NCI-H446 treated with DMSO at 0.1 percent for 48 hours (cell line): Measurements from ENCODE around the gene CST3.
"Not testable (repeated sequence)": the region's sequence is repeated elsewhere in the genome, so short reads cannot be mapped to it uniquely, and the experiment has no call there.

ENCODE experiments used
- DNase-seq: peaks from one replicate; lab custom pipeline; 2025; lab: John Stamatoyannopoulos, UW

CST3 gene

DNA sequence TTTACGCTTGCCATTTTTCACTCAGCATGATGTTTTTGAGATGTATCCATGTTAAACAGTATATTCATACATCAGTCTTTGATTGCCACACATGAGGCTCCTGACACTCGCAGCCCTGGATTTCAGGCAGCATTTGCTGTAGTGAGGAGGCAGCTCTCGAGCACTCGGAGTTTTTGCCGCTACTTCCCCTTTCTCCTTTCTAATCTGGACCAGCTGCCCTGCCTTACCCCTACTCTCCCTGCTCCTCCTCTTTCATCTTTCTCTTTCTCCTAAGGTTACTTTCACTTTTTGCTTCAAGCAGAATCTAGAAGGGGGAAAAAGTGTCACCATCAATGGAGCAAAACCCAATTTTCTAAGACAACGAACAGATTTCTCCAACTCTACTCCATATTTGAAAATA, 5.9 kb upstream of the CST3 start:
- DNase-seq, result no peak

GRCh38 chr20:23641936-23642751, 4.4 kb upstream of the CST3 start:
- no peak for DNase-seq

- DNase-seq, result no peak
Observed at GRCh38 chr20:23640671-23641667, 3.2 kb upstream of the CST3 start.

DNA sequence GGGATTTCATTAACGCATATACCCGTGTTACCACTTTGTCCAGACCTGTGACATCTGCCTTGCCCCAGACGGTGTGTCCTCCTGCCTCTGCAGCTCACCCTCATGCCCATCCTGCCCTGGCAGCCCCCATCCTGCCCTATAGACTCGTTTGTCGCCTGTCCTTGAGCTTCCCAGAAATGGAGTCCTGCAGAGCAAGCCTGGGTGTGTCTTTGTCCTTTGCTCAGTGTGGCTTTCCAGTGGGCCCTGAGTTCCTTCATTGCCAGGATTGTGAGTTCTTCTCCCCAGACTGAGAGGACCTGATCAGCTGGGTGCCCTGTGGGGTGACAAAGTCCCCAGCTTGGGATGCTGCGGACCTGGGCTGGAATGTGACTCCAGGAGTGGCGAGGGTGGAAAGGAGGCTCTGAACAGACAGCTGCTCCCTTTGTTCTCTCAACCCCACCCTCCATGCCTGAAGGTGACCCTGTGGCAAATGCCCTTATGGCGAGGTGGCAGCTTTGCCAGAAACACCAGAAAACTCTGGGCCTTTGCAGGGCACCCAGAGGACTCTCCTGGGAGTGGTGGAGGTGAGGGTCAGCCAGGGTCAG, 2.4 kb upstream of the CST3 start:
- DNase-seq, result no peak

GRCh38 chr20:23639490-23639958, 1.8 kb upstream of the CST3 start:
- no peak for DNase-seq

GRCh38 chr20:23638309-23638708, 554 bp upstream of the CST3 start:
- no peak for DNase-seq

- DNase-seq, result no peak
Observed at GRCh38 chr20:23636908-23637281, 860 bp downstream of the CST3 start.

DNA sequence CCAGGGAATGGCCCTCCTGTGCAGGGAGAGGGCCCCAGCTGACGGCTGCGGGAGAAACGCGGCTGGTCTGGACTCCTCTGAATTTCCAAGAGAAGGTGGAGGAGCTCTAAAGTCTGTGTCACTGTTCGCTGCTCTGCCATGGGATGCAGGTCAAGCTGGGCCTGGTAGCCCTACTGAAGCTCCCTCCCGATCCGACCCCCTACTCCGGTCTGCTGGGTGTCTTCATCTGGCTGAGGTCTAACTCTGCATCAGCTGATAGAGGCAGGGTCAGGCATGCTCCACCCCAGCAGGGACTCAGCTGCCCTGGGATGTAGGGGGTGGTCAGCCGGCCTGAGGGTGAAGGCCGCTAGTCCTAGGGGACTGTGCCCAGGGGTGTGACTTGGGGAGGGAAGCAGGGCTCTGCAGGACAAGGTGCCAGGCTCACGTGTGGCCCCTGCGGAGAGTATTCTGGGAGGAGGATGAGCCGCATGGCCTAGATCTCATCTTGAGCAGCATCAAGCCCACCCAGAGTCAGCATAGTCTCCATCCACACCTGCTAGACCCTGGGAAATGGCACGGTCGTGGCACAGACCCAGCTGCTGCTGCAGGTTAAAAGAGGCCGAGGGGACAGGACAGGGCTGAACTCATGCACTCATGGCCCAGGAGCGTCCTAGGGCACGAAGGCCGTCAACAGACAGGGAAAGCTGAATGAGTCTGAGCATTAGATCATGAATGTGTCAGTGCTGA, 1.4 kb downstream of the CST3 start:
- DNase-seq, result no peak

GRCh38 chr20:23635768-23636090, 2.0 kb downstream of the CST3 start:
- not testable (repeated sequence) for DNase-seq

DNA sequence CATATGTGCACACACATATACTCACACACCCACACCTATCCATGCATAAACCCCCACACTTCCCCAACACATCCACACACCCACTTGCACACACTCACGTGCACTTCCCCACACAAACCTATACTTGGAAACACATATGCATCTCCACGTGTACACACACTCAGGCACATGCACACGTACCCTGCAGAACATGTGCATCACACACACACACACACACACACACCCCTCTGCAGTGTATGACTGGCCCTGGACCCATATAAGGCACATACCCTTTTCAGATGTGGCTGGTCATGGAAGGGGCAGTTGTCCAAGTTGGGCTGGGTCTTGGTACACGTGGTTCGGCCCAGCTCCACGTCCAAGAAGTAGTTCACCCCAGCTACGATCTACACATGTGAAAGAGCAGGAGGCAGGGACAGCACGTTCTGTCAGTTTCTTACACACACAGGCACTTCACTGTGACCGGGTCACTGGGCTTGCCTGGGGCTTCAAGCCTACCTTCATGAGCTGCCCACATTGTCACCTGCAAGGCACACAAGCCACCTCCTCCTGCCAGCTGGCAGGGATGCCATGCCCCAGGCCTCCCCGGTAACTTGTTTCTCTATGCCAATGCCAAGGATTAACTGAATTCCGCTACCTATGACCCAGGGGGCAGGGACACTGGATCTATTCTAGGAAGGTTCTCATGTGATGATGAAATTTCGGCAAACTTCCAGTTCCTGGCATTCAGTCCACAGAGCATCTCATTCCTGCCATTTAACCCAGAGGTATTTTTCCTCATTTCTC, 2.6 kb downstream of the CST3 start:
- no peak for DNase-seq

- no peak for DNase-seq
Observed at GRCh38 chr20:23634044-23634801, 3.5 kb downstream of the CST3 start.

DNA sequence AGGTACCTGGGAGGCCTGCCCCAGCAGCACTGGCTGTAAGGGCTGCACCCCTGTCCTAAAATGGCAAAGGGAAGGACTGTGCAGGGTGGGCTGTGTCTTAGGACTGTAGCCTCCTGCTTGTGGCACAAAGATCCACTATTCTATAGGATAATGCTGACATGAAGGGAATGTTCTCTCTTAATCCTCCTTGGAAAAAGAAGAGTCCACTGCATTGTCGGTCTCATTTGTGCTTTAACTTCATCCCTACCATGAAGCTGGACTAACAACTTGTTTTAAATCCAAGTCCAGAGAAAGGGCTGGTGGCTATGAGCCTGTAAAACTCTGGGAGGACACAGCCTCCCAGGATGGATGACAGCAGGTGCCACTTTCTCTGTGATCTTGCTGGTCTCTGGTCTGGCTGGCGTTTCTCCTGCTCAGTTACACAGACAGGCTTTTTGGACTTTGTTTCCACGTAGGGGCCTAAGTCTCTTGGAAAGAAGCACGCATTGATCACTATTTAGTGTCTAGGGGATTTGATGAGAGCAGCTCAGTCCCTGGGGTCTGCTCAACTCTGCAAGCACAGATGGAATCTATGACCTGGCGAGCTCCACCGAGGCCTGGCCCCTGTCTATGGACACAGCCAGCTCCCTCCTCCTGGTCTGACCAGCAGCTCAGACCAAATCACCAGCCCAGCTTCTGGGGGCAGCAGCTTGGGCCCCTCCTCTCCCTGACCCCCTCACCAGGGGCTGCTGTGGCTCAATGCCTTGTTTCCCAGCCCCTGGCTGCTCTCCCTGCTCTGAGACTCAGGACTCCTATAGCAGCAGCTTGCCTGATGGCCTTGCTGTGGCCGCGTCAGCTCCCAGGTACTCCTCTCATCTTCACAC, 4.8 kb downstream of the CST3 start:
- DNase-seq, result no peak

GRCh38 chr20:23631981-23632710, 5.6 kb downstream of the CST3 start:
- no peak for DNase-seq

DNA sequence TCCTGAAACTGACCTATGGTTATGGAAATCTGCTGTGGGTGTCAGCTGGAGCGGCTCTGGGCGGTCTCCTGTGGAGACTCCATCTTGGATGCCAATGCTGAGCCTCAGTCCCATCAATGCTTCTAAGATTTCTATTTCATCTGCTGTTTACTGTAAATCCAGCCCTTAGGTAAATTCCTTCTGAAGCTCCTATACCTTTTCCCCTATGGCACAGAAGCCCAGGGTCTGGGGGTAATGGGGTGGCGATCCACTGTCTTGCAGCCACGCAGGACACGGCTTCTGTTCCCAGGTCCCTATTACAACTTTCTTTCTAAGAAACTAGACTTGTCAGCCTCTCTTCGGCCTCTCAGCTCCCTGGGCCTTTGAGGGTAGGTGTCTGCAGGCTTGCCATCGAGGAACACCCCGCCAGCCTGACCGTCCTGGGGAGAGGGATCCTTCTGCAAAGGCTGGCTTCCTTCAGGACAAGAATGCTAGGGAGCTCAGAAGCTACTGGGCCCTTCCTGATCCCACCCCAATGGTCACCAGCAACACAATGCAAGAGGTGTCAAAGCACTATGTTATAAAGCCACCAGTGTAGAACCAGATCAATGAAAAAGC, 6.4 kb downstream of the CST3 start:
- no peak for DNase-seq

DNA sequence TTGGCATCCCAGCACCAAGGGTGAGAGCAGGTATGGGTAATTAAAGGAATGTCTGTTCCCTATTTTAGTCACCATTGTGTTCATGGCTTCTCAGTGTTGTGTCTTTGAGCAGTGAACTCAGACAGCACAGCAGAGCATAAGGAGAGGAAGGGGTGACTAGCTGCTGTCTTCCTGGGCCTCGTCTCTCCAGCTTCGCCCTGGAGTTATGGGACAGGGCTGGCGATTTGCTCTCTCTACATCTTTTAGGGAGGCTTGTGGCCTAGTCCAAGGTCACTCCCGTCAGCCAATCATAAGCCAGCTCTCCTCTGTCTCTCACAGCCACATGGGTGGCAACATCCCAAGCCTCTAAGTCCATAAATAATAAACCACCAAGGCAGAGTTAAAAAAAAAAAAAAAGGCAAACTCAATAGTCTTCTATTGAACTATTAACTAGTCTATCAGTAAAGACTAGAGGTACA, 7.3 kb downstream of the CST3 start:
- no peak for DNase-seq

- DNase-seq, result no peak
Observed at GRCh38 chr20:23629542-23630391, 8.0 kb downstream of the CST3 start.

DNA sequence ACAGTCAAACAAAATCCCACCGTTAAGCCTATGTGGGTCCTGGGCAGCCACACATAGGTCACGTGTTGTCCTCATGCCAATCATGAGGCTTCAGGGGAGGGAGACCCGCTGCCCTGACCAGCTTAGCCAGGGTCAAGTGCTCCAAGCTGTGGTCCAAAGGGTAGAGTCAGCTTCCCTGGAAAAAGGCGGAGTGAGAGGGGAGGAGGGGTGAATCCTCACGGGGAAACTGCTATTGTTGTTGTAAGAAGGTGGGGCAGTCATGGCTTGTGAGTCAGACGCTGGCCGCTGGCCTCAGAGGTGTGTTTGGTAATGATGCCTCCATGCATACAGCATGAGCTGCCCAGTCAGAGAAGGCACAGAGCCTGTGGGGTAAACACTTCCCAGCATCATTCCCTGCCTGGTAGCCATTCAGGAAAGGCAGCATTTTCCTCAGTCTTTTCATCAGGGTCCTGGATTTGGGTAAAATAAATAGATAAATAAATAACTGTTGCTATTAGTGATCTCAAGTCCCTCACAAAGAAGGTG, 8.7 kb downstream of the CST3 start:
- DNase-seq, result no peak
